ENCODE results near the gene ENPEP. TPM values are rescaled to one million over a fixed set of nuclear protein-coding genes. Genes with fewer than 3 reads are reported as not detected.

The ENPEP gene
- total RNA-seq, 2 experiments from 2014 or later: 0.21 TPM; not detected in 1

DNA sequence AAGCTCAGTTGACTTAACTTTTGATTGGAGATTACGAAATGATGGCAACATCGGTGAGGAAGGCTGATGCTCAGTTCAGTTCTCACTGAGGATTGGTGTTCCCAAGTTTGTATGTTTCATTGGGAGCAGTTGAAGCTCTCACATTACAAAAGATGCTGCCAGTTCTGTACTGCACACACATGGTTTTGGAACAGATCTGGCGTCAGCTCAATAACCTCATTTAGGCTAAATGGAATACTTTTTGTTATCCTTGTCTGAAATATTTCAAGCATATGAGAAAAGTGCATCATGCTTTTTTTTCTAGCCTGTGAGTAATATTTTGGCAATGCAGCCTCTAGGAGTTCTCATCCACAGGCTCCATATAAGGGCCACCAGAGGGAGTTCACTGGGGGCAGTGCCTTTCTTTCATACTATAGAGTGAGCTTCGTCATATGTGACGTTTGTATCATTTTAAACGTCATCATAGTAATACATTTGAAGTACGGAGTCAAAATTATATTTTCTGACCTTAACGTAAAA is 4.1 kb downstream of the ENPEP start:
- Histone ChIP-seq H2AFZ (ENCODE audit: low read length) (no peak overlapping the region), H4K20me1 (ENCODE audit: insufficient read depth, low read length) (no peaks in the 10 kb centered on the region), H3K4me3 (ENCODE audit: low read depth, low read length, poor library complexity, severe bottlenecking) (no peak overlapping the region), H3K4me1 (ENCODE audit: insufficient read depth, low read length, poor library complexity, severe bottlenecking) (no peaks in the 10 kb centered on the region), H3K9me3 (ENCODE audit: low read length) (no peaks in the 10 kb centered on the region), H3K4me2 (ENCODE audit: low read length) (no peak overlapping the region), H3K27ac (ENCODE audit: low read depth, low read length, poor library complexity, severe bottlenecking) (no peak overlapping the region), H3K9me2 (ENCODE audit: insufficient read depth, low read length) (no peaks in the 10 kb centered on the region), H3K79me2 (ENCODE audit: insufficient read depth, low read depth, low read length) (no peaks in the 10 kb centered on the region), H3K36me3 (ENCODE audit: insufficient read depth, low read length) (no peaks in the 10 kb centered on the region)
- TF ChIP-seq, protein P1, sequence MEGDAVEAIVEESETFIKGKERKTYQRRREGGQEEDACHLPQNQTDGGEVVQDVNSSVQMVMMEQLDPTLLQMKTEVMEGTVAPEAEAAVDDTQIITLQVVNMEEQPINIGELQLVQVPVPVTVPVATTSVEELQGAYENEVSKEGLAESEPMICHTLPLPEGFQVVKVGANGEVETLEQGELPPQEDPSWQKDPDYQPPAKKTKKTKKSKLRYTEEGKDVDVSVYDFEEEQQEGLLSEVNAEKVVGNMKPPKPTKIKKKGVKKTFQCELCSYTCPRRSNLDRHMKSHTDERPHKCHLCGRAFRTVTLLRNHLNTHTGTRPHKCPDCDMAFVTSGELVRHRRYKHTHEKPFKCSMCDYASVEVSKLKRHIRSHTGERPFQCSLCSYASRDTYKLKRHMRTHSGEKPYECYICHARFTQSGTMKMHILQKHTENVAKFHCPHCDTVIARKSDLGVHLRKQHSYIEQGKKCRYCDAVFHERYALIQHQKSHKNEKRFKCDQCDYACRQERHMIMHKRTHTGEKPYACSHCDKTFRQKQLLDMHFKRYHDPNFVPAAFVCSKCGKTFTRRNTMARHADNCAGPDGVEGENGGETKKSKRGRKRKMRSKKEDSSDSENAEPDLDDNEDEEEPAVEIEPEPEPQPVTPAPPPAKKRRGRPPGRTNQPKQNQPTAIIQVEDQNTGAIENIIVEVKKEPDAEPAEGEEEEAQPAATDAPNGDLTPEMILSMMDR (conservative IDR thresholded peaks at IDR 0.05; ENCODE audit: low read length): peak; percentile 34; the same call in 1 of the 2 replicates
- TF ChIP-seq EZH2phosphoT487 (IDR thresholded peaks at IDR 0.05; ENCODE audit: borderline replicate concordance, low read depth, low read length): no peak
- intact Hi-C loops (cut with micrococcal nuclease; ENCODE audit: unreplicated experiment): no loop called here
- ChIA-PET CTCF (ENCODE audit: unreplicated experiment) (no interaction called here), POLR2A (interaction anchor here (0.5 to 0.7 kb wide), 3 partner anchors 547 to 1060 kb away, joined by 3 read pairs; no protein-coding TSS in a partner anchor)
- BruUV-seq (replicated peaks): no TSS peak
- DNase-seq (ENCODE audit: low spot score): no peak

DNA sequence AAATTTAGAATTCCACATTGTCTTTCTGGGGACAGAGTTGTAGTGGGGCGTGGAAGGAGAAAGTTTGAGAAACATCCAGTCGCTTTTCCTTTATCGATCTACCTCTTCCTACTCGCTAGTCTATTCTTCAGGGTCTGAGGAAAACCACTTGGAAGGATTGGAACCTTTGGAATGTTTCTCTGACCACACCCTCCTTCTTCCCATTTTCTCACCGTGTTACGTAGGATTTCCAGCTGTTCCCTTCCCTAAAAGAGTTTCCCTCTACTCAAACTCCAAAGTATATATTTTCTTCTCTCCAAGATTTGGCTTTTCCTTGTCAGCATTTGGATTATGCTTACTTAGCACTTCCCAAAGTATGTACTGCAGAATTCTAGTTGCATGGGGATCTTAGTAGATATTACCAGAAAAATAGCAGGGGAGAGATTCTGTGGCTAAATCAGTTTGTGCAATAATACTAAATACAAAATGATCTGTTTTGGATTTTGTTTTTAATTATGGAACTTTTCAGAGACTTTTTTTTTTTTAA is 4.9 kb downstream of the ENPEP start:
- H4K20me1 ChIP-seq (ENCODE audit: insufficient read depth, low read length): no peaks in the 10 kb centered on the region
- no peak overlapping the region for H3K27ac ChIP-seq (ENCODE audit: low read depth, low read length, poor library complexity, severe bottlenecking)
- no peaks in the 10 kb centered on the region for H3K4me1 ChIP-seq (ENCODE audit: insufficient read depth, low read length, poor library complexity, severe bottlenecking)
- H2AFZ ChIP-seq (ENCODE audit: low read length): no peak overlapping the region
- ChIA-PET POLR2A (interaction anchor here (0.7 kb wide), 1 partner anchor 547 kb away, joined by 3 read pairs; no protein-coding TSS in a partner anchor), CTCF (ENCODE audit: unreplicated experiment) (no interaction called here)
- intact Hi-C loops (cut with micrococcal nuclease; ENCODE audit: unreplicated experiment): no loop called here
- H3K9me2 ChIP-seq (ENCODE audit: insufficient read depth, low read length): no peaks in the 10 kb centered on the region
- DNase-seq (ENCODE audit: low spot score): no peak
- no peaks in the 10 kb centered on the region for H3K79me2 ChIP-seq (ENCODE audit: insufficient read depth, low read depth, low read length)
- H3K4me3 ChIP-seq (ENCODE audit: low read depth, low read length, poor library complexity, severe bottlenecking): no peak overlapping the region
- no peak overlapping the region for H3K4me2 ChIP-seq (ENCODE audit: low read length)
- no peaks in the 10 kb centered on the region for H3K36me3 ChIP-seq (ENCODE audit: insufficient read depth, low read length)
- no peaks in the 10 kb centered on the region for H3K9me3 ChIP-seq (ENCODE audit: low read length)
- TF ChIP-seq, protein P1 (conservative IDR thresholded peaks at IDR 0.05; ENCODE audit: low read length): no peak
- no peak for TF ChIP-seq EZH2phosphoT487 (IDR thresholded peaks at IDR 0.05; ENCODE audit: borderline replicate concordance, low read depth, low read length)
- no TSS peak for BruUV-seq (replicated peaks)

DNA sequence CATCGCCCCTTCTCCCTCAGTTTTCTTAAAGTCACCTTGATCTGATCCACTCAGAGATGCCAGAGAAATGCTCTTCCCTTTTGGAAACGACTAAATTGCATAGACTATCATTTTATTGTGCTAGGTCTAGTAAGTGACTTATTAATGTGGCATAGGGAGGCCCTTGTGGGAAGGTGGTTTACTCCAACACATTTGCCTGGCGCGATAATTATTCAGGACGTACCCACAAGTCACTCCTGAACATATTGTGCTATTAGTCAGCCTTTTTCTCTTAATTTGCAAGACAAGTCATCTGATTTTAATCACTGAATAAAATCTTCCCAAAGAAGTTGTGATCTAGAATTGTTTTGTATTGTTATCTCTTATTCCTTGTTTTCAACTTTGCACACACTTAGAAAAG is 7.6 kb downstream of the ENPEP start:
- CTCF ChIA-PET (ENCODE audit: unreplicated experiment): no interaction called here

More for the DNA sequence above, 7.6 kb downstream of the ENPEP start:
- no peak overlapping the region for H3K4me2 ChIP-seq (ENCODE audit: low read length)
- TF ChIP-seq, protein P1 (conservative IDR thresholded peaks at IDR 0.05; ENCODE audit: low read length): no peak
- TF ChIP-seq EZH2phosphoT487 (IDR thresholded peaks at IDR 0.05; ENCODE audit: borderline replicate concordance, low read depth, low read length): no peak
- no peaks in the 10 kb centered on the region for H4K20me1 ChIP-seq (ENCODE audit: insufficient read depth, low read length)
- intact Hi-C loops (cut with micrococcal nuclease; ENCODE audit: unreplicated experiment): no loop called here
- H3K9me2 ChIP-seq (ENCODE audit: insufficient read depth, low read length): no peaks in the 10 kb centered on the region
- no peak overlapping the region for H2AFZ ChIP-seq (ENCODE audit: low read length)
- H3K4me1 ChIP-seq (ENCODE audit: insufficient read depth, low read length, poor library complexity, severe bottlenecking): no peaks in the 10 kb centered on the region
- DNase-seq (ENCODE audit: low spot score): no peak
- H3K79me2 ChIP-seq (ENCODE audit: insufficient read depth, low read depth, low read length): no peaks in the 10 kb centered on the region
- no TSS peak for BruUV-seq (replicated peaks)
- no peaks in the 10 kb centered on the region for H3K36me3 ChIP-seq (ENCODE audit: insufficient read depth, low read length)
- no peak overlapping the region for H3K4me3 ChIP-seq (ENCODE audit: low read depth, low read length, poor library complexity, severe bottlenecking)
- H3K27ac ChIP-seq (ENCODE audit: low read depth, low read length, poor library complexity, severe bottlenecking): no peak overlapping the region
- POLR2A ChIA-PET: interaction anchor here (1.1 kb wide), 1 partner anchor 54 kb away, joined by 3 read pairs; no protein-coding TSS in a partner anchor
- H3K9me3 ChIP-seq (ENCODE audit: low read length): no peaks in the 10 kb centered on the region
